A673 (cell line): ENCODE results near the gene MS4A10.

Source experiments
- EZH2 ChIP-seq: fragments of 200-600 bp; sonication (generic); IDR thresholded peaks from 2 replicates; pipeline ENCODE4 v1.6.1; 2017; ENCODE audit warnings: borderline replicate concordance, low read depth, mild to moderate bottlenecking, mixed read lengths, antibody characterized with exemption, low read length; ENCODE audit not compliant: poor library complexity, severe bottlenecking
- TF ChIP-seq, protein P1 (sequence below): fragments of 300-800, 200-600 bp; sonication (generic); conservative IDR thresholded peaks from 2 replicates; pipeline ENCODE4 v1.5.1; 2017; ENCODE audit warnings: low read depth, mild to moderate bottlenecking, antibody characterized with exemption, low read length, moderate library complexity, mixed read lengths

DNA sequence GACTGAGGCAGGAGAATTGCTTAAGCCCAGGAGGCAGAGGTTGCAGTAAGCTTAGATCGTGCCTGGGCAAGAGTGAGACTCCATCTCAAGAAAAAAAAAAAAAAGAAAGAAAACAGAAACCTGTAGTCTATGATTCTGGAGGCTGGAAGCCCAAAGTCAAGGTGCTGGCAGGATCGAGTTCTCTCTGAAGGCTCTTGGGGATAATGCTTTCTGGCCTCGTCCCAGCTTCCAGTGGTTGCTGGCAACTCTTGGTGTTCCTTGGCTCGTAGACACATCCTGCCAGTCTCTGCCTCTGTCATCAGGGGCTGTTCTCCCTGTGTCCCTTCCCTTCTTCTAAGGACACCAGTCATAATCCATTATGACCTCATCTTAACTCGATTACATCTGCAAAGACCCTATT is 40.0 kb downstream of the MS4A10 start:
- TF ChIP-seq EZH2: no peak
- TF ChIP-seq, protein P1, sequence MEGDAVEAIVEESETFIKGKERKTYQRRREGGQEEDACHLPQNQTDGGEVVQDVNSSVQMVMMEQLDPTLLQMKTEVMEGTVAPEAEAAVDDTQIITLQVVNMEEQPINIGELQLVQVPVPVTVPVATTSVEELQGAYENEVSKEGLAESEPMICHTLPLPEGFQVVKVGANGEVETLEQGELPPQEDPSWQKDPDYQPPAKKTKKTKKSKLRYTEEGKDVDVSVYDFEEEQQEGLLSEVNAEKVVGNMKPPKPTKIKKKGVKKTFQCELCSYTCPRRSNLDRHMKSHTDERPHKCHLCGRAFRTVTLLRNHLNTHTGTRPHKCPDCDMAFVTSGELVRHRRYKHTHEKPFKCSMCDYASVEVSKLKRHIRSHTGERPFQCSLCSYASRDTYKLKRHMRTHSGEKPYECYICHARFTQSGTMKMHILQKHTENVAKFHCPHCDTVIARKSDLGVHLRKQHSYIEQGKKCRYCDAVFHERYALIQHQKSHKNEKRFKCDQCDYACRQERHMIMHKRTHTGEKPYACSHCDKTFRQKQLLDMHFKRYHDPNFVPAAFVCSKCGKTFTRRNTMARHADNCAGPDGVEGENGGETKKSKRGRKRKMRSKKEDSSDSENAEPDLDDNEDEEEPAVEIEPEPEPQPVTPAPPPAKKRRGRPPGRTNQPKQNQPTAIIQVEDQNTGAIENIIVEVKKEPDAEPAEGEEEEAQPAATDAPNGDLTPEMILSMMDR: no peak
